Measurements from ENCODE around the gene PSME3IP1. TPM values are rescaled to one million over a fixed set of nuclear protein-coding genes. Genes with fewer than 3 reads are reported as not detected.

PSME3IP1 gene
- total RNA-seq, 1 donor from 2014 or later, result 56.3 TPM

DNA sequence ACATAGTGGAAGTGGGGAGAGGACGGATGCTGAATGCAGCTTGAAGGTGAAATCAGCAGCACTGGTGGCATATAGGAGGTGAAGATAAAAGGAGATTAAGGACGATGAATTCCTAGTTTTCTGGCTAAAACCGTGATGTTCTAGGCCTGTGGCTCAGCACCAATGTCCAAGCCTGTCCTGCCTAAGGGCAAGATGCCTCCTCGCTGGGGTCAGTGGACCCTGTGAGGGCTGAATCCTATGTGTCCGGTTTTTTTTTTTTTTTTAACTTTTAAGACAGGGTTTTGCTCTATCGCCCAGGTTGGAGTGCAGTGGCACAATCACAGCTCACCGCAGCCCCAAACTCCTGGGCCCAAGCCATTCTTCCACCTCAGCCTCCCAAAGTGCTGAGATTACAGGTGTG lies 80.7 kb downstream of the PSME3IP1 start:
- intact Hi-C loops (cut with micrococcal nuclease), result no loop called here
- TF ChIP-seq, protein P1, sequence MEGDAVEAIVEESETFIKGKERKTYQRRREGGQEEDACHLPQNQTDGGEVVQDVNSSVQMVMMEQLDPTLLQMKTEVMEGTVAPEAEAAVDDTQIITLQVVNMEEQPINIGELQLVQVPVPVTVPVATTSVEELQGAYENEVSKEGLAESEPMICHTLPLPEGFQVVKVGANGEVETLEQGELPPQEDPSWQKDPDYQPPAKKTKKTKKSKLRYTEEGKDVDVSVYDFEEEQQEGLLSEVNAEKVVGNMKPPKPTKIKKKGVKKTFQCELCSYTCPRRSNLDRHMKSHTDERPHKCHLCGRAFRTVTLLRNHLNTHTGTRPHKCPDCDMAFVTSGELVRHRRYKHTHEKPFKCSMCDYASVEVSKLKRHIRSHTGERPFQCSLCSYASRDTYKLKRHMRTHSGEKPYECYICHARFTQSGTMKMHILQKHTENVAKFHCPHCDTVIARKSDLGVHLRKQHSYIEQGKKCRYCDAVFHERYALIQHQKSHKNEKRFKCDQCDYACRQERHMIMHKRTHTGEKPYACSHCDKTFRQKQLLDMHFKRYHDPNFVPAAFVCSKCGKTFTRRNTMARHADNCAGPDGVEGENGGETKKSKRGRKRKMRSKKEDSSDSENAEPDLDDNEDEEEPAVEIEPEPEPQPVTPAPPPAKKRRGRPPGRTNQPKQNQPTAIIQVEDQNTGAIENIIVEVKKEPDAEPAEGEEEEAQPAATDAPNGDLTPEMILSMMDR (IDR thresholded peaks at IDR 0.05; ENCODE audit: borderline replicate concordance), result no peak
- no peaks in the 10 kb centered on the region for H3K27me3 ChIP-seq (ENCODE audit: low read depth)

DNA sequence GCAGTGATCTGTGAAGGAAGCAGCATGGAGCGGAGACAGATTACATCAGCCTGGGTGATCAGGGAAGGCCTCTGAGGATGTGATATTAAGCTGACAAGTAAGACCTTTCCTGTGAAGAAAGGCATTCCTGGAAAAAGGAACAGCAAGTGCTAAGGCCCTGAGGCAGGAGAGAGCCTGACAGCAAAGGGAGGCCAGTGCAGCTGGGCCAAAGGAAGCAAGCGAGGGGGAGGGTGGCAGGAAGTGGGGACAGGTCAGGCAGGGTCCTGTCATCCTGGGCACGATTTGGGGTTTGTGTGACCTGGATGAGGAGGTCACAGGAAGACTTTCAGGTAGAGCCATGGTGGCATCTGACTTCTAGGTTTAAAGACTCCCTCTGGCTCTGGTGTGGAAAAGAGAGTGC lies 81.1 kb downstream of the PSME3IP1 start:
- peaks cover 33% of the 10 kb centered on the region for H3K4me1 ChIP-seq
- H3K4me3 ChIP-seq, result no peak overlapping the region
- no peak overlapping the region for H3K27ac ChIP-seq (replicated peaks)
- H3K36me3 ChIP-seq, result no peaks in the 10 kb centered on the region
- TF ChIP-seq, protein P1 (IDR thresholded peaks at IDR 0.05; ENCODE audit: borderline replicate concordance), result no peak
- H3K9me3 ChIP-seq (replicated peaks), result no peaks in the 10 kb centered on the region
- H3K27me3 ChIP-seq (ENCODE audit: low read depth), result no peaks in the 10 kb centered on the region
- DNase-seq, result no peak
- intact Hi-C loops (cut with micrococcal nuclease), result no loop called here

More for the DNA sequence above, 80.7 kb downstream of the PSME3IP1 start:
- no peaks in the 10 kb centered on the region for H3K9me3 ChIP-seq (replicated peaks)
- no peak overlapping the region for H3K4me3 ChIP-seq
- no peaks in the 10 kb centered on the region for H3K36me3 ChIP-seq
- H3K27ac ChIP-seq (replicated peaks), result no peak overlapping the region
- H3K4me1 ChIP-seq, result peaks cover 33% of the 10 kb centered on the region
- no peak for DNase-seq

DNA sequence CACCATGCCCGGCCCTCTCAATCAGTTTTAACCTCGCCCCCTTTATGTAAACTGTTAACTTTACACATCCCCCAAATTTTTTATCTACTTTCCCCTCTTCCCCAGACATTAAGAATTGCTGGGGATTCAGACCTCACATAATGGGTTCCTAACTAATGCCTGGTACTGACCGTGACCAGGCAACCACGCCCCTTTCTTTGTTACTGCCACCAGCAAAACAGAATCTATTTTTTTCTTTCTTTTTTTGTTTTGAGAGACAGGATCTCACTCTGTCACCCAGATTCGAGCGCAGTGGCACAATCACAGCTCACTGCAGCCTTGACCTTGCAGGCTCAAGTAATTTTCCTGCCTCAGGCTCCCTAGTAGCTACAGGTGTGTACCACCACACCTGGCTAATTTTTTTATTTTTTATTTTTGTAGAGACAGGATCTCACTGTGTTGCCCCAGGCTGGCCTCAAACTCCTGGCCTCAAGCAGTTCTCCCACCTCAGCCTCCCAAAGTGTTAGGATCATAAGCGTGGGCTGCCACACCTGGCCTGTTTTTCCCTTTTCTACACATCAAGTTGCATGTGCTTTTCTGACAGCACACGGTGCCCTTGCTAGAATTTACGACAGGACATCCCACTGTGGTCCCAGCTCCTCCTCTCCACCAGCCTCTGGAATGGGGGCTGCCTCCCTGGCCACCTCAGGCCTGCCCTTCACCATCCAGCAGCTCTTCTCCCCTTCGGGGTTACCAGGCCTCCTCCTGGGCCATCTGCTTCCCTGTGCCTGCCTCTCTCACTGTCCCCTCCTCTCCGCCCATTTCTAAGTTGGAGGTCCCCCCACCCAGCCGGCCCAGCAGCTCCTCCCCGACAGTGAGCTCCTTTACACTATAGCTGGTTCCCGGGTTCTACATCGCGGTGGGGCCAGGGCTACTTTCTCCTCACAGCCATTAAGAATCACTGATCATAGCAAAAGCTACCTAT lies 82.7 kb downstream of the PSME3IP1 start:
- intact Hi-C loops (cut with micrococcal nuclease), result no loop called here
- no peak overlapping the region for H3K4me3 ChIP-seq
- TF ChIP-seq, protein P1 (IDR thresholded peaks at IDR 0.05; ENCODE audit: borderline replicate concordance), result no peak
- H3K9me3 ChIP-seq (replicated peaks), result no peaks in the 10 kb centered on the region
- H3K4me1 ChIP-seq, result peaks cover 39% of the 10 kb centered on the region
- no peaks in the 10 kb centered on the region for H3K27me3 ChIP-seq (ENCODE audit: low read depth)
- DNase-seq, result no peak
- no peaks in the 10 kb centered on the region for H3K36me3 ChIP-seq
- no peak overlapping the region for H3K27ac ChIP-seq (replicated peaks)

Other genes with a start within 250 kb of the PSME3IP1 start
- 0.16 TPM for gene CETP, start 224.1 kb downstream of the PSME3IP1 start, total RNA-seq
- gene NLRC5, start 196.5 kb downstream of the PSME3IP1 start, total RNA-seq, result 6.6 TPM
- 13.7 TPM for gene CPNE2, start 93.5 kb downstream of the PSME3IP1 start, total RNA-seq
- gene RSPRY1, start 290 bp upstream of the PSME3IP1 start, total RNA-seq, result 14.0 TPM
- 57.8 TPM for gene ARL2BP, start 59.2 kb upstream of the PSME3IP1 start, total RNA-seq
- 5.2 TPM for gene PLLP, start 98.6 kb upstream of the PSME3IP1 start, total RNA-seq
- not detected for gene CCL22, start 172.7 kb upstream of the PSME3IP1 start, total RNA-seq
- 11.7 TPM for gene CX3CL1, start 186.5 kb upstream of the PSME3IP1 start, total RNA-seq
- not detected for gene CCL17, start 218.7 kb upstream of the PSME3IP1 start, total RNA-seq